ENCODE data around the gene SUN1. TPM values are rescaled to one million over a fixed set of nuclear protein-coding genes. Genes with fewer than 3 reads are reported as not detected.

SUN1 gene
- total RNA-seq, 2 experiments from 2014 or later = 83.4 to 105 TPM

GRCh38 chr7:837001-837400, 4.7 kb downstream of the SUN1 start:
- Histone ChIP-seq H3K79me2 (ENCODE audit: insufficient read depth, low read depth, low read length) (0 out of 2 replicates have a peak, but pooled peaks cover 4% of the 10 kb centered on the region), H3K4me1 (ENCODE audit: insufficient read depth, low read length, poor library complexity, severe bottlenecking) (no peaks in the 10 kb centered on the region), H3K9me3 (ENCODE audit: low read length) (no peaks in the 10 kb centered on the region), H3K27ac (ENCODE audit: low read depth, low read length, poor library complexity, severe bottlenecking) (no peak overlapping the region), H2AFZ (ENCODE audit: low read length) (no peak overlapping the region), H4K20me1 (ENCODE audit: insufficient read depth, low read length) (no peaks in the 10 kb centered on the region), H3K4me3 (ENCODE audit: low read depth, low read length, poor library complexity, severe bottlenecking) (no peak overlapping the region), H3K9me2 (ENCODE audit: insufficient read depth, low read length) (no peaks in the 10 kb centered on the region), H3K36me3 (ENCODE audit: insufficient read depth, low read length) (peaks cover 32% of the 10 kb centered on the region; the same call in 1 of the 2 replicates), H3K4me2 (ENCODE audit: low read length) (no peak overlapping the region)
- DNase-seq (ENCODE audit: low spot score) = no peak
- POLR2A ChIA-PET = no interaction called here
- BruUV-seq (replicated peaks) = no TSS peak
- TF ChIP-seq EZH2phosphoT487 (IDR thresholded peaks at IDR 0.05; ENCODE audit: borderline replicate concordance, low read depth, low read length) = no peak
- TF ChIP-seq CTCF (conservative IDR thresholded peaks at IDR 0.05; ENCODE audit: low read length) = no peak
- CTCF ChIA-PET (ENCODE audit: unreplicated experiment) = no interaction called here
- intact Hi-C loops (cut with micrococcal nuclease; ENCODE audit: unreplicated experiment) = no loop called here

DNA sequence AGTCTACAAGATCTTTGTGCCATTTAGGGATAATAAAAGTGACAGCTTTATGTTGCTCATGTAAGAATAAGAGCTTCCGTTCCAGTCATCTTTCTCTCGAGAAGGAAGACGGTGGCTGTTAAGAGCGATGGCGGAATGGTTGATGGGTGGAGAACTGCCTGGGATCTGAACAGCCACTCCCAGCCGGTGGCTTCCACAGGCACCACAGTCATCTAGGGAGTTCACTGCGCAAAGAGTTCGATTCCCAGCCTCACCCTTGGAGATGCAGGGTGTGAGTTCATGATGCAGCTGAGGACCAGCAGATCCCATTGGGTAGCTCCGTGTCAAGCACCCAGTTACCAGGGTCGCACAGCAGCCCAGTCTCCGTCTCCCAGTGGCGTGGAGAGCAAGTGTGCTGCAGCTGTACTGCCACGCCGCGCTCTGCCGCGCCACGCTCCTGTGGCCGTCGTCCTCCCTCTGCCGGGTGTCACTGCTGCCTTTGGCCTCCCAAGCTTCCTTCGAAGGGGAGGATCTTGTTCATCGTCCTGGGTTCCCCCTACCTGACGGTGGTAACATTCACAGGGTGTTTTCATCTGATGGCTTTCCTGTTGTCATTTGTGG, 7.8 kb downstream of the SUN1 start:
- Histone ChIP-seq H3K4me3 (ENCODE audit: low read depth, low read length, poor library complexity, severe bottlenecking) (no peak overlapping the region), H2AFZ (ENCODE audit: low read length) (no peak overlapping the region), H3K27ac (ENCODE audit: low read depth, low read length, poor library complexity, severe bottlenecking) (no peak overlapping the region), H3K36me3 (ENCODE audit: insufficient read depth, low read length) (peaks cover 52% of the 10 kb centered on the region), H3K9me3 (ENCODE audit: low read length) (no peaks in the 10 kb centered on the region), H4K20me1 (ENCODE audit: insufficient read depth, low read length) (no peaks in the 10 kb centered on the region), H3K4me1 (ENCODE audit: insufficient read depth, low read length, poor library complexity, severe bottlenecking) (no peaks in the 10 kb centered on the region), H3K9me2 (ENCODE audit: insufficient read depth, low read length) (no peaks in the 10 kb centered on the region), H3K4me2 (ENCODE audit: low read length) (no peak overlapping the region), H3K79me2 (ENCODE audit: insufficient read depth, low read depth, low read length) (no peaks in the 10 kb centered on the region)
- TF ChIP-seq CTCF (conservative IDR thresholded peaks at IDR 0.05; ENCODE audit: low read length) = no peak
- no peak for TF ChIP-seq EZH2phosphoT487 (IDR thresholded peaks at IDR 0.05; ENCODE audit: borderline replicate concordance, low read depth, low read length)
- DNase-seq (ENCODE audit: low spot score) = no peak
- ChIA-PET POLR2A (interaction anchor here (0.7 kb wide), 2 partner anchors 403 to 784 kb away, joined by 4 to 9 read pairs; no protein-coding TSS in a partner anchor), CTCF (ENCODE audit: unreplicated experiment) (no interaction called here)
- intact Hi-C loops (cut with micrococcal nuclease; ENCODE audit: unreplicated experiment) = no loop called here
- no TSS peak for BruUV-seq (replicated peaks)

GRCh38 chr7:841943-842342, 9.7 kb downstream of the SUN1 start:
- Histone ChIP-seq H3K27ac (ENCODE audit: low read depth, low read length, poor library complexity, severe bottlenecking) (no peak overlapping the region), H3K4me1 (ENCODE audit: insufficient read depth, low read length, poor library complexity, severe bottlenecking) (no peaks in the 10 kb centered on the region), H2AFZ (ENCODE audit: low read length) (no peak overlapping the region), H3K9me2 (ENCODE audit: insufficient read depth, low read length) (no peaks in the 10 kb centered on the region), H3K9me3 (ENCODE audit: low read length) (no peaks in the 10 kb centered on the region), H3K4me2 (ENCODE audit: low read length) (no peak overlapping the region), H4K20me1 (ENCODE audit: insufficient read depth, low read length) (no peaks in the 10 kb centered on the region), H3K79me2 (ENCODE audit: insufficient read depth, low read depth, low read length) (no peaks in the 10 kb centered on the region), H3K36me3 (ENCODE audit: insufficient read depth, low read length) (peaks cover 58% of the 10 kb centered on the region), H3K4me3 (ENCODE audit: low read depth, low read length, poor library complexity, severe bottlenecking) (no peak overlapping the region)
- no peak for DNase-seq (ENCODE audit: low spot score)
- no peak for TF ChIP-seq EZH2phosphoT487 (IDR thresholded peaks at IDR 0.05; ENCODE audit: borderline replicate concordance, low read depth, low read length)
- TF ChIP-seq CTCF (conservative IDR thresholded peaks at IDR 0.05; ENCODE audit: low read length) = no peak
- no TSS peak for BruUV-seq (replicated peaks)
- CTCF ChIA-PET (ENCODE audit: unreplicated experiment) = no interaction called here
- POLR2A ChIA-PET = no interaction called here
- intact Hi-C loops (cut with micrococcal nuclease; ENCODE audit: unreplicated experiment) = no loop called here
